ENCODE results near the gene DHRSX.

DNA sequence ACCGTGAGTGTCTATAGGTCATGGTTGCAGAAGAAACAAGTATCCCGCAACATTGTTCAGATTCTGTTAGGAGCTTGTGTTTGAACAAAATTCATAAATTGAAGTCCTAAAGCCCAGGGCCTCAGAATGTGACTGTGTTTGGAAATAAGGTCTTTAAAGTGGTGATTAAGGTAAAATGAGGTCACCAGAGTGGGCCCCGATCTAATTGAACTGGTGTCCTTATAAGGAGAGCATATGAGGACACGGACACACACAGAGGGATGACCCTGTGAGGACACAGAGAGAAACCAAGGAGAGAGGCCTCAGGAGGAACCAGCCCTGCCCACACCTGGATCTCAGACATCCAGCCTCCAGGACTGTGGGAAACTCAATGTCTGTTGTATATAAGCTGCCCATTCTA, 76.9 kb downstream of the DHRSX start:
- TF ChIP-seq, protein P1, sequence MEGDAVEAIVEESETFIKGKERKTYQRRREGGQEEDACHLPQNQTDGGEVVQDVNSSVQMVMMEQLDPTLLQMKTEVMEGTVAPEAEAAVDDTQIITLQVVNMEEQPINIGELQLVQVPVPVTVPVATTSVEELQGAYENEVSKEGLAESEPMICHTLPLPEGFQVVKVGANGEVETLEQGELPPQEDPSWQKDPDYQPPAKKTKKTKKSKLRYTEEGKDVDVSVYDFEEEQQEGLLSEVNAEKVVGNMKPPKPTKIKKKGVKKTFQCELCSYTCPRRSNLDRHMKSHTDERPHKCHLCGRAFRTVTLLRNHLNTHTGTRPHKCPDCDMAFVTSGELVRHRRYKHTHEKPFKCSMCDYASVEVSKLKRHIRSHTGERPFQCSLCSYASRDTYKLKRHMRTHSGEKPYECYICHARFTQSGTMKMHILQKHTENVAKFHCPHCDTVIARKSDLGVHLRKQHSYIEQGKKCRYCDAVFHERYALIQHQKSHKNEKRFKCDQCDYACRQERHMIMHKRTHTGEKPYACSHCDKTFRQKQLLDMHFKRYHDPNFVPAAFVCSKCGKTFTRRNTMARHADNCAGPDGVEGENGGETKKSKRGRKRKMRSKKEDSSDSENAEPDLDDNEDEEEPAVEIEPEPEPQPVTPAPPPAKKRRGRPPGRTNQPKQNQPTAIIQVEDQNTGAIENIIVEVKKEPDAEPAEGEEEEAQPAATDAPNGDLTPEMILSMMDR (IDR thresholded peaks at IDR 0.05), result no peak
- TF ChIP-seq POLR2A (IDR thresholded peaks at IDR 0.05), result no peak
- TF ChIP-seq POLR2AphosphoS5 (IDR thresholded peaks at IDR 0.05), result no peak
- TF ChIP-seq EP300 (IDR thresholded peaks at IDR 0.05), result no peak
